ENCODE results near the gene TMEM120A. TPM values are rescaled to one million over a fixed set of nuclear protein-coding genes. Genes with fewer than 3 reads are reported as not detected.

The TMEM120A gene
- total RNA-seq (2013): 15.0 TPM
- polyA plus RNA-seq: 10 to 100 TPM; 65.5 to 79.9 (median 76.1) TPM
- 21.6 and 30.4 TPM in 2 replicates for polyA minus RNA-seq
- total RNA-seq: 7.1 to 19.1 (median 14.3) reads per million in 11 experiments

DNA sequence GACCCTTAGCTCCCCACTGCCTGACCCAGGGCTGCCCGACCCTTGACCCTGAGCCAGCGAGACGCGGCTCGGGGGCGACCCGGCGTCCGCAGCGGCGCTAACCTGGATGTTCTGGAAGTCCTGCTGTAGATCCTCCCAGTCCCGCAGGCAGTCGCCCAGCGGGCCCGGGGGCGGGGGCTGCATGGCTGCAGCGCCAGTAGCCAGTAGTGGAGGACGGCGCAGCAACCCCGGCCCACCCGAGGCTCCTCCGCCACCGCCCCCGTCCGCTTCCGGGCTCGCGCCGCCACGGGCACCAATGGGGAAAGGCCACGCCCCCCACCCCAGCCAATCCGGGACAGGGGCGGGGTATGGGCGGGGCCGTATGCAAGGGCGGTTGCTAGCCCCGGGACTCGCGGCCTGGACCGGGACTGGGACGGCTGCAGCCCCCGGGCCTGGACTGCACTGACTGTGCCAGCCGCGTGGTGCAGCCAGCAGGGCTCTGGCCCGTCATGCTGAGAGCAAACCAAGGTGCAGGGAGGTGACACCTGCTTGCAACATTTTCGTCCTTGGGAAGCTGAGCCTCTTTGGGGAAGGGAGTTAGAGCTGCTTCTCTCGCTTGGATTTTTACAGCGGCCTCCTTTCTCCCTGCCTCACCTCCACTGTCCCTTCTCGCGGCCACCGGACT, at the start of gene TMEM120A:
TMEM120A (minus strand) TSS at position 208 of the 664 bp plus-strand sequence; CDS start at position 183, 25 bp downstream.
- peak within 1 kb of the TSS; percentile 61 to 86 (median 86) for H3K4me3 ChIP-seq (replicated peaks in 1 of 3; ENCODE audit: low read depth in 2 of 3, low read length in 3 of 3)
- intact Hi-C loops (cut with micrococcal nuclease): loop anchor here in 1 of 2 donors (2.0 kb wide), 2 partner anchors 44 to 80 kb away; partner anchors contain the start of gene POR
- H3K27ac ChIP-seq (ENCODE audit: low read depth in 1 of 2, low read length in 2 of 2): peak within 1 kb of the TSS in 1 of 2 donors; percentile 78
- H3K9ac ChIP-seq (ENCODE audit: insufficient read depth, low read length, poor library complexity, severe bottlenecking): peak within 1 kb of the TSS; percentile 80
- peaks cover 0 to 6% of the 10 kb centered on the region in 2 donors for H3K36me3 ChIP-seq (replicated peaks in 1 of 2; ENCODE audit: control insufficient read depth in 1 of 2, insufficient read depth in 2 of 2, low read length in 2 of 2)
- peaks cover 5% of the 10 kb centered on the region for H3K79me2 ChIP-seq (ENCODE audit: insufficient read depth, low read length)
- no peaks in the 10 kb centered on the region for H3K9me3 ChIP-seq (replicated peaks in 1 of 2; ENCODE audit: control insufficient read depth in 1 of 2, insufficient read depth in 1 of 2, low read length in 2 of 2)
- WGBS (ENCODE audit: insufficient coverage): under 1% methylated on average over 47 of the region's 51 CpGs
- peak within 1 kb of the TSS; percentile 81 for H2AFZ ChIP-seq (ENCODE audit: insufficient read depth, low read depth, low read length, poor library complexity, severe bottlenecking)
- peak; percentile 88 to 90 (median 89) for DNase-seq
- peak within 1 kb of the TSS; percentile 85 for H3K4me2 ChIP-seq (replicated peaks; ENCODE audit: extremely low read depth, low read length, poor library complexity, severe bottlenecking)
- TF ChIP-seq CTCF (IDR thresholded peaks at IDR 0.05): no peak
- H3K4me3 Mint-ChIP-seq: peak within 1 kb of the TSS; percentile 77 to 84
- H3K4me1 ChIP-seq (ENCODE audit: control insufficient read depth in 1 of 2, insufficient read depth in 2 of 2, low read length in 2 of 2): peaks cover 37 to 51% of the 10 kb centered on the region in 2 donors
- H3K4me1 Mint-ChIP-seq: peaks cover 51% of the 10 kb centered on the region
- no peaks in the 10 kb centered on the region for H3K27me3 ChIP-seq (ENCODE audit: control insufficient read depth in 2 of 2, insufficient read depth in 2 of 2, low read length in 2 of 2)
- peaks cover 31 to 41% of the 10 kb centered on the region in 2 donors for H3K36me3 Mint-ChIP-seq
- H4K20me1 ChIP-seq (ENCODE audit: insufficient read depth, low read length): peaks cover 16% of the 10 kb centered on the region
- H3K9me3 Mint-ChIP-seq: peaks cover 0 to 7% (median 4%) of the 10 kb centered on the region in 7 donors
- H3K27me3 Mint-ChIP-seq (ENCODE audit: low read depth in 3 of 3): peaks cover 0 to 4% (median 0%) of the 10 kb centered on the region in 3 donors
- H3K27ac Mint-ChIP-seq: peak within 1 kb of the TSS; percentile 64 to 99 (median 95)

DNA sequence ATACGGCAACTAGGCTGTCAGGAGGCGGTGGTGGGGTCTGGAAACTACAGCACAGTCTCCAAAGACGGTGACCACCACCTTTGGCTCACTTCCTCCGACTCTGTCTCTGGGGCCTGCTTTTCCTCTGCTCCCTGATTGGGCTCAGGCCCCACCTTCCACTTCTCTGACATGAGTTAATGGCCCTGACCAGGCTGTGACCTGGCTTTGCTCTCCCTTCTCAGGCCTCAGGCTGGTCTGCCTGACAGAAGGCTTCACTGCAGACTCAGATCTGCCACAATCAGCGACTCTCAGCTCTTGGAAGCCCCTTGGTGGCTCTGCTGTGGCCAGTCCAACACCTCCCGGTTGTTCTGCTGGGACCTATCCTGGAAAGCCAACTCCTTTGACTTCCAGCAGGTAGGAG, 45.7 kb upstream of the TMEM120A start:
- DNase-seq: no peak
- Mint-ChIP-seq H3K9me3 (peaks cover 0 to 2% (median 0%) of the 10 kb centered on the region in 7 donors), H3K27ac (peak overlapping the region in 1 of 7 donors; percentile 26), H3K36me3 (peaks cover 13 to 30% of the 10 kb centered on the region in 2 donors), H3K27me3 (ENCODE audit: low read depth in 3 of 3) (peaks cover 0 to 4% (median 0%) of the 10 kb centered on the region in 3 donors), H3K4me3 (no peak overlapping the region), H3K4me1 (peaks cover 14% of the 10 kb centered on the region)
- no peak overlapping the region for H2AFZ ChIP-seq (ENCODE audit: insufficient read depth, low read depth, low read length, poor library complexity, severe bottlenecking)
- H3K27me3 ChIP-seq (ENCODE audit: control insufficient read depth in 2 of 2, insufficient read depth in 2 of 2, low read length in 2 of 2): no peaks in the 10 kb centered on the region
- 100% methylated on average over 5 of the region's 6 CpGs for WGBS (ENCODE audit: insufficient coverage)
- H3K4me2 ChIP-seq (replicated peaks; ENCODE audit: extremely low read depth, low read length, poor library complexity, severe bottlenecking): no peak overlapping the region
- peaks cover 8 to 30% of the 10 kb centered on the region in 2 donors for H3K36me3 ChIP-seq (replicated peaks in 1 of 2; ENCODE audit: control insufficient read depth in 1 of 2, insufficient read depth in 2 of 2, low read length in 2 of 2)
- H3K4me1 ChIP-seq (ENCODE audit: control insufficient read depth in 1 of 2, insufficient read depth in 2 of 2, low read length in 2 of 2): peaks cover 0 to 9% of the 10 kb centered on the region in 2 donors
- no peak overlapping the region for H3K9ac ChIP-seq (ENCODE audit: insufficient read depth, low read length, poor library complexity, severe bottlenecking)
- H3K9me3 ChIP-seq (replicated peaks in 1 of 2; ENCODE audit: control insufficient read depth in 1 of 2, insufficient read depth in 1 of 2, low read length in 2 of 2): no peaks in the 10 kb centered on the region
- intact Hi-C loops (cut with micrococcal nuclease): no loop called here
- peaks cover 75% of the 10 kb centered on the region for H4K20me1 ChIP-seq (ENCODE audit: insufficient read depth, low read length)
- TF ChIP-seq CTCF (IDR thresholded peaks at IDR 0.05): no peak
- H3K79me2 ChIP-seq (ENCODE audit: insufficient read depth, low read length): peaks cover 40% of the 10 kb centered on the region
- no peak overlapping the region for H3K27ac ChIP-seq (ENCODE audit: low read depth in 1 of 2, low read length in 2 of 2)
- no peak overlapping the region for H3K4me3 ChIP-seq (replicated peaks in 1 of 3; ENCODE audit: low read depth in 2 of 3, low read length in 3 of 3)

Measured in CD14-positive monocyte (primary cell).